Measurements from ENCODE around the gene WNT5B.
A peak's percentile ranks its signal among the peaks of the same experiment; 100 is the strongest.

WNT5B gene

GRCh38 chr12:1592444-1593173 lies 36.4 kb upstream of the WNT5B start:
- Histone ChIP-seq H3K79me2 (ENCODE audit: insufficient read depth, low read length) (peaks cover 19% of the 10 kb centered on the region), H3K36me3 (ENCODE audit: low read length) (no peaks in the 10 kb centered on the region; the same call in 1 of the 2 replicates), H3K4me2 (ENCODE audit: low read depth, low read length, poor library complexity, severe bottlenecking) (peak overlapping the region; percentile 99), H3K27me3 (ENCODE audit: low read length) (no peaks in the 10 kb centered on the region), H3K9ac (ENCODE audit: low read length) (peak overlapping the region; percentile 60), H3K9me3 (ENCODE audit: insufficient read depth, low read length) (no peaks in the 10 kb centered on the region), H2AFZ (ENCODE audit: low read depth, low read length, severe bottlenecking) (no peak overlapping the region), H4K20me1 (ENCODE audit: low read depth, low read length) (peaks cover 24% of the 10 kb centered on the region), H3K4me3 (ENCODE audit: insufficient read depth, low read length, poor library complexity, severe bottlenecking) (peak overlapping the region; percentile 56), H3F3A (ENCODE audit: insufficient read depth) (peaks cover 19% of the 10 kb centered on the region), H3K9me2 (replicated peaks; ENCODE audit: insufficient read depth, low read length) (no peaks in the 10 kb centered on the region), H3K27ac (ENCODE audit: low read depth, low read length) (peak overlapping the region; percentile 66)
- TF ChIP-seq EZH2phosphoT487 (conservative IDR thresholded peaks at IDR 0.05; ENCODE audit: low read length) = no peak
- TF ChIP-seq CTCF (IDR thresholded peaks at IDR 0.05; ENCODE audit: insufficient read depth, low read length, poor library complexity, severe bottlenecking) = no peak

- H3K9me3 ChIP-seq (ENCODE audit: insufficient read depth, low read length) = no peaks in the 10 kb centered on the region
- H3K79me2 ChIP-seq (ENCODE audit: insufficient read depth, low read length) = peaks cover 19% of the 10 kb centered on the region
- no peaks in the 10 kb centered on the region; the same call in 1 of the 2 replicates for H3K36me3 ChIP-seq (ENCODE audit: low read length)
- H3K9me2 ChIP-seq (replicated peaks; ENCODE audit: insufficient read depth, low read length) = no peaks in the 10 kb centered on the region
- H3K27ac ChIP-seq (ENCODE audit: low read depth, low read length) = peak overlapping the region; percentile 66
- peak overlapping the region; percentile 99 for H3K4me2 ChIP-seq (ENCODE audit: low read depth, low read length, poor library complexity, severe bottlenecking)
- peak overlapping the region; percentile 33 for H2AFZ ChIP-seq (ENCODE audit: low read depth, low read length, severe bottlenecking)
- H3K27me3 ChIP-seq (ENCODE audit: low read length) = no peaks in the 10 kb centered on the region
- peak overlapping the region; percentile 56 for H3K4me3 ChIP-seq (ENCODE audit: insufficient read depth, low read length, poor library complexity, severe bottlenecking)
- no peak for TF ChIP-seq EZH2phosphoT487 (conservative IDR thresholded peaks at IDR 0.05; ENCODE audit: low read length)
- no peak for TF ChIP-seq CTCF (IDR thresholded peaks at IDR 0.05; ENCODE audit: insufficient read depth, low read length, poor library complexity, severe bottlenecking)
- peaks cover 24% of the 10 kb centered on the region for H4K20me1 ChIP-seq (ENCODE audit: low read depth, low read length)
- peak overlapping the region; percentile 60 for H3K9ac ChIP-seq (ENCODE audit: low read length)
- H3F3A ChIP-seq (ENCODE audit: insufficient read depth) = peaks cover 19% of the 10 kb centered on the region
Observed at GRCh38 chr12:1593174-1594005, 35.6 kb upstream of the WNT5B start.

GRCh38 chr12:1594006-1594260 lies 35.1 kb upstream of the WNT5B start:
- Histone ChIP-seq H3K9me3 (ENCODE audit: insufficient read depth, low read length) (no peaks in the 10 kb centered on the region), H3K9ac (ENCODE audit: low read length) (peak overlapping the region; percentile 60), H2AFZ (ENCODE audit: low read depth, low read length, severe bottlenecking) (peak overlapping the region; percentile 33), H3K79me2 (ENCODE audit: insufficient read depth, low read length) (peaks cover 19% of the 10 kb centered on the region), H3K36me3 (ENCODE audit: low read length) (no peaks in the 10 kb centered on the region; the same call in 1 of the 2 replicates), H3K4me3 (ENCODE audit: insufficient read depth, low read length, poor library complexity, severe bottlenecking) (peak overlapping the region; percentile 56), H3K27ac (ENCODE audit: low read depth, low read length) (peak overlapping the region; percentile 66), H3K27me3 (ENCODE audit: low read length) (no peaks in the 10 kb centered on the region), H3K9me2 (replicated peaks; ENCODE audit: insufficient read depth, low read length) (no peaks in the 10 kb centered on the region), H3K4me2 (ENCODE audit: low read depth, low read length, poor library complexity, severe bottlenecking) (peak overlapping the region; percentile 99), H3F3A (ENCODE audit: insufficient read depth) (peaks cover 16% of the 10 kb centered on the region), H4K20me1 (ENCODE audit: low read depth, low read length) (peaks cover 24% of the 10 kb centered on the region)
- TF ChIP-seq EZH2phosphoT487 (conservative IDR thresholded peaks at IDR 0.05; ENCODE audit: low read length) = no peak
- TF ChIP-seq CTCF (IDR thresholded peaks at IDR 0.05; ENCODE audit: insufficient read depth, low read length, poor library complexity, severe bottlenecking) = no peak
